ENCODE measurements around the gene CFAP157.

CFAP157 gene

DNA sequence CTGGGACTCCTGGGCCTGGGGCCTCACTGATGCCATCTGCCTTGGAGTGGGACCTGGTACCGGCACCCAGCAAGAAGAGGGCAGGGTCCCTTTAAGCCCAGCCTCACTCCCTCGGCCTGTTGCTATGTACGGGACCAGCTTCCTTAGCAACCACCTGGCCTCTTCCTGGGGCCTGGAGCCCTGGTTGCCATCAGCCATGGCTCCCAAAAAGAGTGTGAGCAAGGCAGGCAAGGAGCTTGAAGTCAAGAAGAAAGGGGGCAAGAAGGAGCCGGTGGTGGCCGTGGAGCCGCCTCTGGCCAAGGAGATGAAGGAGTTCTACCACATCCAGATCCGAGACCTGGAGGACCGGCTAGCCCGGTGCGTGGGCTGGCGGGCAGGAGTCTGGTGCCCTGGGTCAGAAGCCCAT is at the start of gene CFAP157:
TSS of gene CFAP157 (plus strand) at position 153 of the 406 bp plus-strand sequence. CDS start at position 197, 44 bp downstream.
- no peak within 1 kb of the TSS for H3K27ac Mint-ChIP-seq
- no peaks in the 10 kb centered on the region for H3K27me3 Mint-ChIP-seq
- no peak within 1 kb of the TSS for H3K4me3 Mint-ChIP-seq
- H3K9me3 Mint-ChIP-seq (ENCODE audit: low read depth), result no peaks in the 10 kb centered on the region
- peaks cover 28% of the 10 kb centered on the region for H3K4me1 Mint-ChIP-seq (ENCODE audit: low read depth)
- H3K36me3 Mint-ChIP-seq, result peaks cover 2% of the 10 kb centered on the region

DNA sequence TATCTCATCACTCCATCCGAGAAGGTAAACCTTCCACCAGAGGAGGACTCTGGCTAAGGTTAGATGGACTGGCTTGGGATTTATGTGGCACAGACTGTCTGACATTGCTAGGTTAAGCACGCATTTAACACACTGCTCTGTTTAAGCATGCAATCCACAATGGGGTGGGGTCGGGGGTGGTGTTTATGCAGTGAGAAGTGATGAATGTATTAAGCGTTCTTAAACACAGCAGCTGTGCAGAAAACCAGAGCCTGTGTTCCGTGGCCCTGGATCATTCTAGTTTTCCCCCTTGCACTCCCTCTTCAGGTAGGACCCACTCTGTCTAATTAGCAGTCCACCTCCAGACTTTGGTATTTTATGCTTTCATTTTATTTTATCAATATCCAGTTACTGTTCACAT is 48.4 kb upstream of the CFAP157 start:
- H3K36me3 Mint-ChIP-seq, result peaks cover 13% of the 10 kb centered on the region
- H3K27ac Mint-ChIP-seq, result no peak overlapping the region
- no peak overlapping the region for H3K4me3 Mint-ChIP-seq
- H3K4me1 Mint-ChIP-seq (ENCODE audit: low read depth), result no peaks in the 10 kb centered on the region
- H3K27me3 Mint-ChIP-seq, result no peaks in the 10 kb centered on the region
- H3K9me3 Mint-ChIP-seq (ENCODE audit: low read depth), result no peaks in the 10 kb centered on the region

DNA sequence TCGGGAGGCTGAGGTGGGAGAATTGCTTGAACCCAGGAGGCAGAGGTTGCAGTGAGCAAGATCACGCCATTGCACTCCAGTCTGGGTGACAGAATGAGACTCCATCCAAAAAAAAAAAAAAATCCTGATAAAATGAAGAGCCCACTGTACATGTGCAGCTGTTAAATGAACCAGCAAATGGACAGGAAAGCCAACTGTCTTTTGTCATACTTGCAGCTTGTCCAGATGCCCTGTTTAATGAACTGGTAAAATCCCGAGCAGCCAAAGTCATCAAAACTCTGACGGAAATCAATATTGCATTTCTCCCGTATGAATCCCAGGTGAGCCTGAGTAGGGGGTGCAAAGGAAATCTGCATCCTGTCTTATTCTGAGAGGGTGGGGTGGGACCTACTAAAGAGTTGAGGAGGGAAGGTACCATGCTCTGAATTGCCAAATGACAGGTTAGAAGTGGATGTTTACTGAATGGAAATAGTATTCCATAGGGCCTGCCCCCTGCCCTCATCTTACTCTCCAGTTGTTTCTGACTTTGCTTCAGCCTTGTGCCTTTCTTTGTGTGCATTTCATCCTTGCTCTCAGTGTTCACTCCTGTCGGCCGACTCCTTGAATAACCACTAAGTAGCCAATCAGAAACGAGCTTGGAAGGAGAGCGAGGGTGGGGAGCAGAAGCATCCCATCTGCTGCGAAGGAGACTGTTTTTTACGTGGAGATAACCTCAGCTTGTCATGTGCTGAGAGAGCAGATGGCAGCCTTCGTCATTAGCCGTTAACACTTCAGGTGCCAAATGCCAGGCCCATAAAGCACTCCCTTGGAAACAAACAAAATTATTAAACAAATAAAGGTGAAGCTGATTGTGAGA is 45.7 kb upstream of the CFAP157 start:
- no peak overlapping the region for H3K27ac Mint-ChIP-seq
- no peaks in the 10 kb centered on the region for H3K9me3 Mint-ChIP-seq (ENCODE audit: low read depth)
- no peak overlapping the region for H3K4me3 Mint-ChIP-seq
- peaks cover 10% of the 10 kb centered on the region for H3K36me3 Mint-ChIP-seq
- no peaks in the 10 kb centered on the region for H3K27me3 Mint-ChIP-seq
- no peaks in the 10 kb centered on the region for H3K4me1 Mint-ChIP-seq (ENCODE audit: low read depth)

- Mint-ChIP-seq H3K27me3 (no peaks in the 10 kb centered on the region), H3K36me3 (peaks cover 8% of the 10 kb centered on the region), H3K9me3 (ENCODE audit: low read depth) (no peaks in the 10 kb centered on the region), H3K4me1 (ENCODE audit: low read depth) (no peaks in the 10 kb centered on the region), H3K27ac (no peak overlapping the region), H3K4me3 (no peak overlapping the region)
Observed at GRCh38 chr9:127662617-127663016, 44.2 kb upstream of the CFAP157 start.

DNA sequence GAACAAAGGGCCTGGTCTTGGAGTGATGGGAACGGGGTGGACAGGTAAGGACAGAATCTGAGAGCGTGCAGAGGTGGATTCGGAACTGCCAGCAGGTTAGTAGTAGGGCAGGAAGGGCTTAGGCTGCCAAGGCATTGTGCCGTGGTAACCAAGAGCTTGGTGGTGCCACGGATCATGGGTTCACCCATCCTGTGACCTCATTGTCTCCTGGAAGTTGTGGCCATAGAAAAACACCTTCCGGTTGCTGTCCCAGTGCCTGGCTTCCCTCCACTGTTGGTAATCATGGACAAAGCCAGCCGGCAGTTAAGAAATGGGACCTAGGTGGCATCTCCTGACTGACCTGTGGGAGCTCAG is 42.5 kb upstream of the CFAP157 start:
- peaks cover 8% of the 10 kb centered on the region for H3K36me3 Mint-ChIP-seq
- no peaks in the 10 kb centered on the region for H3K4me1 Mint-ChIP-seq (ENCODE audit: low read depth)
- no peaks in the 10 kb centered on the region for H3K27me3 Mint-ChIP-seq
- H3K4me3 Mint-ChIP-seq, result no peak overlapping the region
- H3K9me3 Mint-ChIP-seq (ENCODE audit: low read depth), result no peaks in the 10 kb centered on the region
- H3K27ac Mint-ChIP-seq, result no peak overlapping the region

- H3K4me1 Mint-ChIP-seq (ENCODE audit: low read depth), result no peaks in the 10 kb centered on the region
- no peak overlapping the region for H3K4me3 Mint-ChIP-seq
- H3K27ac Mint-ChIP-seq, result no peak overlapping the region
- peaks cover 8% of the 10 kb centered on the region for H3K36me3 Mint-ChIP-seq
- H3K27me3 Mint-ChIP-seq, result no peaks in the 10 kb centered on the region
- no peaks in the 10 kb centered on the region for H3K9me3 Mint-ChIP-seq (ENCODE audit: low read depth)
Observed at GRCh38 chr9:127664678-127665507, 41.9 kb upstream of the CFAP157 start.

- Mint-ChIP-seq H3K27ac (peak overlapping the region; percentile 16), H3K27me3 (no peaks in the 10 kb centered on the region), H3K36me3 (peaks cover 10% of the 10 kb centered on the region), H3K9me3 (ENCODE audit: low read depth) (no peaks in the 10 kb centered on the region), H3K4me3 (no peak overlapping the region), H3K4me1 (ENCODE audit: low read depth) (no peaks in the 10 kb centered on the region)
Observed at GRCh38 chr9:127667127-127667844, 39.5 kb upstream of the CFAP157 start.

GRCh38 chr9:127667906-127668305 is 38.9 kb upstream of the CFAP157 start:
- H3K9me3 Mint-ChIP-seq (ENCODE audit: low read depth), result no peaks in the 10 kb centered on the region
- no peaks in the 10 kb centered on the region for H3K27me3 Mint-ChIP-seq
- peaks cover 7% of the 10 kb centered on the region for H3K36me3 Mint-ChIP-seq
- H3K4me3 Mint-ChIP-seq, result no peak overlapping the region
- no peaks in the 10 kb centered on the region for H3K4me1 Mint-ChIP-seq (ENCODE audit: low read depth)
- H3K27ac Mint-ChIP-seq, result peak overlapping the region; percentile 16

GRCh38 chr9:127673234-127673633 is 33.6 kb upstream of the CFAP157 start:
- Mint-ChIP-seq H3K27ac (no peak overlapping the region), H3K36me3 (peaks cover 8% of the 10 kb centered on the region), H3K27me3 (no peaks in the 10 kb centered on the region), H3K9me3 (ENCODE audit: low read depth) (no peaks in the 10 kb centered on the region), H3K4me3 (no peak overlapping the region), H3K4me1 (ENCODE audit: low read depth) (no peaks in the 10 kb centered on the region)

- H3K4me1 Mint-ChIP-seq (ENCODE audit: low read depth), result no peaks in the 10 kb centered on the region
- H3K27me3 Mint-ChIP-seq, result no peaks in the 10 kb centered on the region
- H3K4me3 Mint-ChIP-seq, result no peak overlapping the region
- H3K36me3 Mint-ChIP-seq, result peaks cover 6% of the 10 kb centered on the region
- no peaks in the 10 kb centered on the region for H3K9me3 Mint-ChIP-seq (ENCODE audit: low read depth)
- no peak overlapping the region for H3K27ac Mint-ChIP-seq
Observed at GRCh38 chr9:127676638-127677037, 30.1 kb upstream of the CFAP157 start.

DNA sequence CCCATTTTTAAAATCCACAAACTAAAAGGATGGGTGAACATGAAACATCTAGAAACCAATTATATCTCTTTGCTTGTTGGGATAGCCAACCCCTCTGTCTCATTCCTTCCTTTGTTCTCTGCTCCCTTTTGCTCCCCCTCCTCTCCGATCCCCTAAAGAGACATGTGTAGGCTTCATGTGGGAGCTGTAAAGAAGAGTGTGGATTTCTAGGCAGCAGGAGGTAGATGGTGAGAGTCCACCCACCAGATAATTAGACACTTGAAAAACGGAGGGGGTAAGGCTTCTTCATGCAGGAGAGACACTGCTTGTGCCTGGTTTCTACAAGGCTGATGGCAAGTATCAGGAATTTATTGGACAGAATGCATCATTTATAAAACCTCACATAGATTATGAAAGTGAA is 27.3 kb upstream of the CFAP157 start:
- Mint-ChIP-seq H3K4me3 (no peak overlapping the region), H3K4me1 (ENCODE audit: low read depth) (no peaks in the 10 kb centered on the region), H3K27ac (no peak overlapping the region), H3K27me3 (no peaks in the 10 kb centered on the region), H3K36me3 (peaks cover 4% of the 10 kb centered on the region), H3K9me3 (ENCODE audit: low read depth) (no peaks in the 10 kb centered on the region)

DNA sequence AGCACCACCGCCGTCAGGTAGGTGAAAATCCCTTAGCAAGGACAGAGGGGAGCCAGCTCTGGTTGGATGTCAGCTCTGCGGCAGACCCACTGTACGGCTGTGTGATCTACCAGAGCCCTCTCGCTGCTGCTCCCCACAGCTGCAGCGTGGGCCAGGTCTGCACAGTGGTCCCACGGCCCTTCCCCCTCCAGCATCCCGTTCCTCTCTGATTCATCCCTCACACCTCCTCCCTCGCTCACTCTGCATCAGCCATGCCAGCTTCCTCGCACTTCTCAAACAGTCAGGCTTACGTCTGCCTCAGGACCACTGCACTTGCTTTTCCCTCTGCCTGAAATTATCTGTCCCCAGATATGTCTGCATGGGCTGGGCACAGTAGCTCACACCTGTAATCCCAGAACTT is 26.6 kb upstream of the CFAP157 start:
- H3K9me3 Mint-ChIP-seq (ENCODE audit: low read depth), result no peaks in the 10 kb centered on the region
- H3K27me3 Mint-ChIP-seq, result no peaks in the 10 kb centered on the region
- no peak overlapping the region for H3K27ac Mint-ChIP-seq
- no peak overlapping the region for H3K4me3 Mint-ChIP-seq
- no peaks in the 10 kb centered on the region for H3K4me1 Mint-ChIP-seq (ENCODE audit: low read depth)
- H3K36me3 Mint-ChIP-seq, result peaks cover 4% of the 10 kb centered on the region

GRCh38 chr9:127680846-127681245 is 25.9 kb upstream of the CFAP157 start:
- Mint-ChIP-seq H3K4me1 (ENCODE audit: low read depth) (no peaks in the 10 kb centered on the region), H3K27ac (no peak overlapping the region), H3K27me3 (no peaks in the 10 kb centered on the region), H3K9me3 (ENCODE audit: low read depth) (no peaks in the 10 kb centered on the region), H3K4me3 (no peak overlapping the region), H3K36me3 (peaks cover 4% of the 10 kb centered on the region)

- Mint-ChIP-seq H3K27me3 (no peaks in the 10 kb centered on the region), H3K4me3 (no peak overlapping the region), H3K9me3 (ENCODE audit: low read depth) (no peaks in the 10 kb centered on the region), H3K27ac (no peak overlapping the region), H3K36me3 (peaks cover 4% of the 10 kb centered on the region), H3K4me1 (ENCODE audit: low read depth) (no peaks in the 10 kb centered on the region)
Observed at GRCh38 chr9:127682351-127683136, 24.2 kb upstream of the CFAP157 start.
